K562 (cell line): ENCODE results near the gene LSM6. TPM values are rescaled to one million over a fixed set of nuclear protein-coding genes. Genes with fewer than 3 reads are reported as not detected.

Experiments
- ATAC-seq: fragments of 200-7000 bp; cut with Tn5 transposase; 3 replicates; pipeline ENCODE4 v1.9.1; 2020; ENCODE audit warnings: moderate library complexity
- BruUV-seq: library from RNA; stranded (reverse); fragments of 400-500 nt; replicated peaks from 2 replicates; lab custom pipeline; 2021; lab: Mats Ljungman, UMichigan
- CTCF ChIA-PET: fragments of 300-600 bp; formaldehyde crosslinking; extraction: SDS; loops from one replicate; lab custom pipeline; 2021; ENCODE audit warnings: low intra/inter-chr PET ratio; lab: Yijun Ruan, JAX
- POLR2A ChIA-PET: fragments of 300-600, 350-650 bp; sonication (Branson Sonifier 250); formaldehyde crosslinking; extraction: SDS; loops from one replicate; lab custom pipeline; 2021; ENCODE audit warnings: antibody characterized with exemption, inconsistent platforms; lab: Yijun Ruan, JAX
- DNase-seq, 4 experiments: peaks; one replicate each; pipeline versions ENCODE4 v3.0.0 to v3.0.0-alpha.2; 2011 to 2018; ENCODE audit warnings: low spot score in 3 of 4, mixed read lengths in 3 of 4; ENCODE audit errors: extremely low read depth in 1 of 4
- FAIRE-seq: peaks from 2 replicates; lab custom pipeline; 2011; peaks lifted over from hg19 to GRCh38; lab: Jason Lieb, UNC
- H2AFZ ChIP-seq: 2 replicates; pipeline ENCODE4 v1.6.0; 2011; ENCODE audit warnings: low read depth, low read length, control low read depth, inconsistent platforms
- H3K27ac ChIP-seq: fragments of 200-600 bp; 3 replicates; pipeline ENCODE4 v1.8.0; 2011; ENCODE audit warnings: low read depth, mild to moderate bottlenecking, control low read depth, inconsistent platforms, low read length, moderate library complexity, mixed read lengths; ENCODE audit errors: extremely low read depth
- H3K27me3 ChIP-seq, 2 experiments: fragments of 300-600 bp in 1 of 2; 2 replicates in 1 of 2; 3 replicates in 1 of 2; pipeline versions ENCODE4 v1.6.0 to v1.8.0; 2011; ENCODE audit warnings: inconsistent platforms in 2 of 2, low read length in 2 of 2, mild to moderate bottlenecking in 1 of 2, mixed read lengths in 1 of 2, moderate library complexity in 1 of 2; ENCODE audit not compliant: control insufficient read depth in 2 of 2, insufficient read depth in 2 of 2
- H3K36me3 ChIP-seq: fragments of 300-600 bp; 3 replicates; pipeline ENCODE4 v1.8.0; 2011; ENCODE audit warnings: mild to moderate bottlenecking, low read length, inconsistent platforms; ENCODE audit not compliant: control insufficient read depth, insufficient read depth
- H3K4me1 ChIP-seq, 2 experiments: fragments of 200-600 bp in 1 of 2; replicated peaks in 1 of 2; 2 replicates in 1 of 2; 3 replicates in 1 of 2; pipeline versions ENCODE4 v1.5.1 to v1.8.0; 2011; ENCODE audit warnings: inconsistent platforms in 2 of 2, low read length in 2 of 2, mild to moderate bottlenecking in 1 of 2, mixed read lengths in 1 of 2, moderate library complexity in 1 of 2; ENCODE audit not compliant: control insufficient read depth in 2 of 2, insufficient read depth in 2 of 2
- H3K4me2 ChIP-seq: 2 replicates; pipeline ENCODE4 v1.6.1; 2011; ENCODE audit warnings: low read length, control low read depth, inconsistent platforms, mixed read lengths; ENCODE audit not compliant: insufficient read depth
- H3K4me3 ChIP-seq: fragments of 200-600 bp; sonication (generic), shearing (Covaris generic); 2 replicates; pipeline ENCODE4 v1.5.1; 2016; ENCODE audit warnings: control low read depth, inconsistent platforms
- H3K79me2 ChIP-seq: fragments of 200-600 bp; 3 replicates; pipeline ENCODE4 v1.8.0; 2011; ENCODE audit warnings: low read length, inconsistent platforms; ENCODE audit not compliant: control insufficient read depth, insufficient read depth
- H3K9ac ChIP-seq, 2 experiments: 2 replicates each; pipeline versions ENCODE4 v1.6.0 to v1.6.1; 2011; ENCODE audit warnings: low read depth in 2 of 2, low read length in 2 of 2, control low read depth in 1 of 2, inconsistent platforms in 1 of 2, mild to moderate bottlenecking in 1 of 2, mixed read lengths in 1 of 2; ENCODE audit not compliant: insufficient read depth in 1 of 2
- H3K9me1 ChIP-seq: one replicate; pipeline ENCODE4 v1.6.0; 2011; ENCODE audit warnings: inconsistent platforms, mild to moderate bottlenecking, low read length, moderate library complexity; ENCODE audit not compliant: control insufficient read depth, insufficient read depth
- H3K9me3 ChIP-seq: replicated peaks from 2 replicates; pipeline ENCODE4 v1.5.1; 2011; ENCODE audit warnings: low read depth, low read length, inconsistent platforms; ENCODE audit not compliant: control insufficient read depth, insufficient read depth
- H4K20me1 ChIP-seq: replicated peaks from 2 replicates; pipeline ENCODE4 v1.6.1; 2011; ENCODE audit warnings: low read length, inconsistent platforms, mixed read lengths; ENCODE audit not compliant: control insufficient read depth, insufficient read depth
- ARID1B ChIP-seq: fragments of 450-650 bp; IDR thresholded peaks from 2 replicates; pipeline ENCODE4 v1.6.1; 2016; ENCODE audit warnings: antibody characterized with exemption, mild to moderate bottlenecking, inconsistent platforms
- CBFB ChIP-seq: sonication (generic); formaldehyde crosslinking; IDR thresholded peaks from 2 replicates; pipeline ENCODE4 v1.4.0; 2020; ENCODE audit warnings: mild to moderate bottlenecking, missing genetic modification reagents
- CREB3 ChIP-seq: fragments of 450-650 bp; conservative IDR thresholded peaks from 2 replicates; pipeline ENCODE4 v1.6.1; 2016; ENCODE audit warnings: missing genetic modification characterization, low read depth, mild to moderate bottlenecking, missing compliant biosample characterization, moderate library complexity
- KLF13 ChIP-seq: fragments of 450-650 bp; IDR thresholded peaks from 2 replicates; pipeline ENCODE4 v1.6.1; 2016; ENCODE audit warnings: missing genetic modification characterization, low read depth, mild to moderate bottlenecking, missing compliant biosample characterization, moderate library complexity, borderline replicate concordance
- KLF6 ChIP-seq: fragments of 250-450 bp; sonication (Bioruptor Pico); IDR thresholded peaks from 2 replicates; pipeline ENCODE4 v1.4.0; 2020; ENCODE audit warnings: mild to moderate bottlenecking, moderate library complexity, borderline replicate concordance
- NCOR1 ChIP-seq: fragments of 450-650 bp; IDR thresholded peaks from 2 replicates; pipeline ENCODE4 v1.6.1; 2016; ENCODE audit warnings: mild to moderate bottlenecking, moderate library complexity
- PHF21A ChIP-seq: fragments of 450-650 bp; IDR thresholded peaks from 2 replicates; pipeline ENCODE4 v1.6.1; 2017; ENCODE audit warnings: low read depth, borderline replicate concordance
- SETDB1 ChIP-seq: IDR thresholded peaks from one replicate; pipeline ENCODE4 v1.6.1; 2012; ENCODE audit warnings: low read length, control low read depth, inconsistent platforms
- SNIP1 ChIP-seq: fragments of 450-650 bp; IDR thresholded peaks from 2 replicates; pipeline ENCODE4 v1.7.1; 2017; ENCODE audit warnings: low read depth, mild to moderate bottlenecking
- SP1 ChIP-seq: sonication (generic); formaldehyde crosslinking; IDR thresholded peaks from 2 replicates; pipeline ENCODE4 v1.8.1; 2022; ENCODE audit warnings: mild to moderate bottlenecking, missing genetic modification reagents
- SP2 ChIP-seq: IDR thresholded peaks from 2 replicates; pipeline ENCODE4 v1.6.1; 2011; ENCODE audit warnings: mild to moderate bottlenecking, low read depth, low read length, moderate library complexity; ENCODE audit not compliant: poor library complexity, severe bottlenecking; ENCODE audit errors: extremely low read depth
- YY1 ChIP-seq, 3 experiments: IDR thresholded peaks; 2 replicates each; pipeline ENCODE4 v1.6.1; 2011; ENCODE audit warnings: low read length in 2 of 3, mild to moderate bottlenecking in 2 of 3, moderate library complexity in 2 of 3, borderline replicate concordance in 1 of 3, control low read depth in 1 of 3, low read depth in 1 of 3; ENCODE audit not compliant: insufficient read depth in 3 of 3, insufficient replicate concordance in 2 of 3, control insufficient read depth in 1 of 3, insufficient read length in 1 of 3; ENCODE audit errors: extremely low read depth in 1 of 3
- ZBTB5 ChIP-seq: fragments of 450-650 bp; IDR thresholded peaks from 2 replicates; pipeline ENCODE4 v1.6.1; 2017; ENCODE audit warnings: antibody characterized with exemption
- ZC3H4 ChIP-seq: sonication (generic); formaldehyde crosslinking; IDR thresholded peaks from 2 replicates; pipeline ENCODE4 v1.9.0; 2021; ENCODE audit warnings: missing genetic modification reagents, borderline replicate concordance
- ZNF277 ChIP-seq: fragments of 250-450 bp; sonication (Bioruptor Pico); IDR thresholded peaks from 2 replicates; pipeline ENCODE4 v1.8.0; 2022; ENCODE audit warnings: inconsistent platforms, mild to moderate bottlenecking, moderate library complexity, borderline replicate concordance
- ZNF76 ChIP-seq: fragments of 250-450 bp; sonication (Bioruptor Pico); IDR thresholded peaks from 2 replicates; pipeline ENCODE4 v1.4.0; 2020; ENCODE audit warnings: mild to moderate bottlenecking, moderate library complexity, borderline replicate concordance
- ZNF785 ChIP-seq: fragments of 250-450 bp; sonication (Bioruptor Pico); IDR thresholded peaks from 2 replicates; pipeline ENCODE4 v1.4.0; 2020; ENCODE audit warnings: mild to moderate bottlenecking
- WGBS: fragments of 100-300 bp; shearing (Covaris generic); methylation state at CpG from one replicate; pipeline ENCODE4 v1.1.6; 2016; ENCODE audit warnings: low coverage, mixed read lengths; ENCODE audit not compliant: insufficient coverage; ENCODE audit errors: missing lambda C conversion rate; 5-methylcytosine and 5-hydroxymethylcytosine counted together
- in situ Hi-C: fragments of 300-500 bp; cut with MboI; formaldehyde crosslinking; loops from 4 replicates; pipeline ENCODE4 v1.15.0; 2018; ENCODE audit warnings: inconsistent platforms, mixed read lengths
- intact Hi-C: fragments of 100-400 bp; cut with micrococcal nuclease; formaldehyde crosslinking; loops from 2 replicates; pipeline ENCODE4 v1.14.2; 2022
- polyA plus RNA-seq, 8 experiments: library from polyadenylated mRNA; depleted of rRNA in 4 of 8; stranded (reverse) in 5 of 8; unstranded in 3 of 8; fragments of >200 nt; fragmentation: Nextera tagmentation in 2 of 8; fragmentation: Illumina TruSeq in 1 of 8; extraction: Ambion mirVana in 2 of 8; extraction: Trizol in 1 of 8; gene quantifications; 2 replicates each; pipeline versions ENCODE4 v1.2.1 to v1.2.3, GENCODE V29; 2011 to 2014; ENCODE audit warnings: inconsistent platforms in 1 of 8, missing spikeins in 1 of 8
- total RNA-seq, 7 experiments: library from RNA; depleted of rRNA in 6 of 7; stranded (reverse); fragments of >200 nt in 6 of 7; fragmentation: Illumina TruSeq in 2 of 7; extraction: Trizol in 2 of 7; gene quantifications; 2 replicates each; pipeline versions ENCODE4 v1.2.1 to v1.2.3, GENCODE V29; 2011 to 2021; ENCODE audit warnings: low replicate concordance in 1 of 7

Gene LSM6
- total and polyA plus RNA-seq, 9 of the 15 experiments (the other 6 are each of a cell fraction or from before 2014, with no cell fraction given): 39.9 to 150 (median 97.4) TPM

GRCh38 chr4:146202665-146203064, 27.1 kb downstream of the LSM6 start:
- POLR2A ChIA-PET: interaction anchor here (0.6 to 0.7 kb wide), 2 partner anchors 26 to 108 kb away, joined by 3 read pairs; no protein-coding TSS in a partner anchor
- intact Hi-C loops: no loop called here

More at GRCh38 chr4:146202665-146203064, 27.1 kb downstream of the LSM6 start:
- no peaks in the 10 kb centered on the region for H3K79me2 ChIP-seq
- H3K4me3 ChIP-seq: no peak overlapping the region
- no peak overlapping the region for H3K9ac ChIP-seq
- no peak overlapping the region for H3K4me2 ChIP-seq
- no peak overlapping the region for H2AFZ ChIP-seq
- H3K9me1 ChIP-seq: no peaks in the 10 kb centered on the region
- ATAC-seq: no peak
- CTCF ChIA-PET: no interaction called here
- 0% methylated on average over 2 of the region's 2 CpGs for WGBS
- in situ Hi-C loops: no loop called here
- H3K4me1 ChIP-seq: no peaks in the 10 kb centered on the region
- peaks cover 6 to 9% of the 10 kb centered on the region in 2 experiments; a peak in 2 of 5 replicates for H3K27me3 ChIP-seq
- no peaks in the 10 kb centered on the region for H4K20me1 ChIP-seq
- H3K27ac ChIP-seq: no peak overlapping the region
- no TSS peak for BruUV-seq
- TF ChIP-seq CREB3 (no peak), PHF21A (no peak), YY1 (IDR thresholded peaks at IDR 0.05; ENCODE audit: borderline replicate concordance in 1 of 3, control insufficient read depth in 1 of 3, extremely low read depth in 1 of 3, insufficient read depth in 3 of 3, insufficient read length in 1 of 3, insufficient replicate concordance in 2 of 3, low read depth in 1 of 3, low read length in 2 of 3) (no peak), SP1 (CRISPR knock-in tag) (no peak), ZNF277 (CRISPR knock-in tag) (no peak), SP2 (no peak), ZNF785 (no peak), NCOR1 (no peak), CBFB (no peak), KLF13 (tag) (no peak), SNIP1 (no peak), ZBTB5 (no peak), SETDB1 (no peak), ZC3H4 (CRISPR knock-in tag) (no peak), ARID1B (no peak), ZNF76 (CRISPR knock-in tag) (no peak), KLF6 (no peak)
- no peak for DNase-seq
- H3K36me3 ChIP-seq: no peaks in the 10 kb centered on the region
- no peaks in the 10 kb centered on the region for H3K9me3 ChIP-seq
- no peak for FAIRE-seq
